LNCAP (cell line): ENCODE measurements around the gene CBX4.

Source experiments
- CTCF ChIP-seq: fragments of 450-650 bp; IDR thresholded peaks from 2 replicates; pipeline ENCODE4 v1.5.1; 2017; ENCODE audit warnings: mild to moderate bottlenecking

CBX4 gene

GRCh38 chr17:79839356-79840268 is at the start of gene CBX4:
Gene CBX4 (minus strand): TSS chr17:79839440. CDS start chr17:79839251, 189 bp downstream.
- peak; percentile 94 for TF ChIP-seq CTCF

GRCh38 chr17:79888009-79888540 is 48.8 kb upstream of the CBX4 start:
- no peak for TF ChIP-seq CTCF

GRCh38 chr17:79887451-79887991 is 48.3 kb upstream of the CBX4 start:
- TF ChIP-seq CTCF, result no peak

GRCh38 chr17:79883202-79883601 is 44.0 kb upstream of the CBX4 start:
- no peak for TF ChIP-seq CTCF

- no peak for TF ChIP-seq CTCF
Observed at GRCh38 chr17:79878329-79878947, 39.2 kb upstream of the CBX4 start.

GRCh38 chr17:79877041-79877440 is 37.8 kb upstream of the CBX4 start:
- TF ChIP-seq CTCF, result no peak

GRCh38 chr17:79875511-79875910 is 36.3 kb upstream of the CBX4 start:
- TF ChIP-seq CTCF, result no peak
